Glutamatergic neuron (in vitro differentiated cells): ENCODE data around the gene PPFIA1. TPM values are rescaled to one million over a fixed set of nuclear protein-coding genes. Genes with fewer than 3 reads are reported as not detected.

ENCODE experiments used
- DNase-seq: peaks from one replicate; pipeline ENCODE4 v3.0.0; 2022
- H3K27ac Mint-ChIP-seq: one replicate; pipeline ENCODE4 v1.8.0; 2020; ENCODE audit warnings: mild to moderate bottlenecking, mixed read lengths, inconsistent platforms; ENCODE audit not compliant: unreplicated experiment
- H3K27me3 Mint-ChIP-seq: one replicate; pipeline ENCODE4 v1.8.0; 2020; ENCODE audit warnings: mild to moderate bottlenecking, moderate library complexity, mixed read lengths, inconsistent platforms; ENCODE audit not compliant: unreplicated experiment
- H3K36me3 Mint-ChIP-seq: one replicate; pipeline ENCODE4 v1.8.0; 2020; ENCODE audit warnings: mild to moderate bottlenecking, mixed read lengths, inconsistent platforms; ENCODE audit not compliant: unreplicated experiment
- H3K4me1 Mint-ChIP-seq: one replicate; pipeline ENCODE4 v1.8.0; 2020; ENCODE audit warnings: mild to moderate bottlenecking, low read depth, mixed read lengths, inconsistent platforms; ENCODE audit not compliant: unreplicated experiment
- H3K4me3 Mint-ChIP-seq: one replicate; pipeline ENCODE4 v1.8.0; 2020; ENCODE audit warnings: mild to moderate bottlenecking, mixed read lengths, inconsistent platforms; ENCODE audit not compliant: unreplicated experiment
- H3K9me3 Mint-ChIP-seq: one replicate; pipeline ENCODE4 v1.8.0; 2020; ENCODE audit warnings: mild to moderate bottlenecking, moderate library complexity, mixed read lengths, inconsistent platforms; ENCODE audit not compliant: unreplicated experiment
- CTCF ChIP-seq: fragments of 200-600 bp; sonication (generic); IDR thresholded peaks from one replicate; pipeline ENCODE4 v1.5.0; 2021; ENCODE audit not compliant: partially characterized antibody, unreplicated experiment
- total RNA-seq: library from RNA; stranded (reverse); fragmentation: NEBNext Ultra II Directional; extraction: Animal tissue kit (Norgen Biotek cat#: 25700); gene quantifications from one replicate; pipeline ENCODE4 v1.2.1, GENCODE V29; 2021; ENCODE audit not compliant: unreplicated experiment

PPFIA1 gene
- total RNA-seq, 1 donor from 2014 or later: 98.6 TPM

- H3K27me3 Mint-ChIP-seq: peaks cover 5% of the 10 kb centered on the region
- no peaks in the 10 kb centered on the region for H3K36me3 Mint-ChIP-seq
- peaks cover 3% of the 10 kb centered on the region for H3K9me3 Mint-ChIP-seq
- no peak for DNase-seq
- no peak overlapping the region for H3K27ac Mint-ChIP-seq
- H3K4me1 Mint-ChIP-seq: no peaks in the 10 kb centered on the region
- TF ChIP-seq CTCF: no peak
- no peak overlapping the region for H3K4me3 Mint-ChIP-seq
Measured at GRCh38 chr11:70313945-70314344, 43.5 kb downstream of the PPFIA1 start.

- no peak overlapping the region for H3K4me3 Mint-ChIP-seq
- H3K27me3 Mint-ChIP-seq: peaks cover 5% of the 10 kb centered on the region
- DNase-seq: no peak
- H3K9me3 Mint-ChIP-seq: peaks cover 3% of the 10 kb centered on the region
- no peaks in the 10 kb centered on the region for H3K4me1 Mint-ChIP-seq
- TF ChIP-seq CTCF: no peak
- no peak overlapping the region for H3K27ac Mint-ChIP-seq
- no peaks in the 10 kb centered on the region for H3K36me3 Mint-ChIP-seq
Measured at GRCh38 chr11:70314730-70315129, 44.2 kb downstream of the PPFIA1 start.

- H3K27ac Mint-ChIP-seq: no peak overlapping the region
- no peak for TF ChIP-seq CTCF
- DNase-seq: no peak
- no peaks in the 10 kb centered on the region for H3K36me3 Mint-ChIP-seq
- no peak overlapping the region for H3K4me3 Mint-ChIP-seq
- H3K9me3 Mint-ChIP-seq: peaks cover 3% of the 10 kb centered on the region
- no peaks in the 10 kb centered on the region for H3K4me1 Mint-ChIP-seq
- H3K27me3 Mint-ChIP-seq: peaks cover 5% of the 10 kb centered on the region
Measured at GRCh38 chr11:70315716-70316115, 45.2 kb downstream of the PPFIA1 start.

GRCh38 chr11:70317581-70318305 is 47.3 kb downstream of the PPFIA1 start:
- peaks cover 3% of the 10 kb centered on the region for H3K27me3 Mint-ChIP-seq
- no peak overlapping the region for H3K4me3 Mint-ChIP-seq
- no peak for TF ChIP-seq CTCF
- DNase-seq: no peak
- no peak overlapping the region for H3K27ac Mint-ChIP-seq
- H3K9me3 Mint-ChIP-seq: peaks cover 2% of the 10 kb centered on the region
- H3K36me3 Mint-ChIP-seq: no peaks in the 10 kb centered on the region
- H3K4me1 Mint-ChIP-seq: no peaks in the 10 kb centered on the region

GRCh38 chr11:70319396-70320076 is 49.0 kb downstream of the PPFIA1 start:
- no peaks in the 10 kb centered on the region for H3K9me3 Mint-ChIP-seq
- TF ChIP-seq CTCF: no peak
- DNase-seq: no peak

More at GRCh38 chr11:70319396-70320076, 49.0 kb downstream of the PPFIA1 start:
- no peaks in the 10 kb centered on the region for H3K36me3 Mint-ChIP-seq
- no peaks in the 10 kb centered on the region for H3K4me1 Mint-ChIP-seq
- H3K4me3 Mint-ChIP-seq: no peak overlapping the region
- H3K27ac Mint-ChIP-seq: no peak overlapping the region
- peaks cover 2% of the 10 kb centered on the region for H3K27me3 Mint-ChIP-seq
